Stimulated activated CD4-positive, alpha-beta T cell treated with anti-CD3 and anti-CD28 coated beads, Interleukin-1b, Interleukin-23, amount 100 ng/mL, for 1 hour (primary cell): Measurements from ENCODE around the gene RAMP1.

ENCODE experiments used
- DNase-seq, 2 donors: peaks; one replicate each; pipeline ENCODE4 v3.0.0-alpha.2; 2020; ENCODE audit warnings: low read depth in 2 of 2

RAMP1 gene

DNA sequence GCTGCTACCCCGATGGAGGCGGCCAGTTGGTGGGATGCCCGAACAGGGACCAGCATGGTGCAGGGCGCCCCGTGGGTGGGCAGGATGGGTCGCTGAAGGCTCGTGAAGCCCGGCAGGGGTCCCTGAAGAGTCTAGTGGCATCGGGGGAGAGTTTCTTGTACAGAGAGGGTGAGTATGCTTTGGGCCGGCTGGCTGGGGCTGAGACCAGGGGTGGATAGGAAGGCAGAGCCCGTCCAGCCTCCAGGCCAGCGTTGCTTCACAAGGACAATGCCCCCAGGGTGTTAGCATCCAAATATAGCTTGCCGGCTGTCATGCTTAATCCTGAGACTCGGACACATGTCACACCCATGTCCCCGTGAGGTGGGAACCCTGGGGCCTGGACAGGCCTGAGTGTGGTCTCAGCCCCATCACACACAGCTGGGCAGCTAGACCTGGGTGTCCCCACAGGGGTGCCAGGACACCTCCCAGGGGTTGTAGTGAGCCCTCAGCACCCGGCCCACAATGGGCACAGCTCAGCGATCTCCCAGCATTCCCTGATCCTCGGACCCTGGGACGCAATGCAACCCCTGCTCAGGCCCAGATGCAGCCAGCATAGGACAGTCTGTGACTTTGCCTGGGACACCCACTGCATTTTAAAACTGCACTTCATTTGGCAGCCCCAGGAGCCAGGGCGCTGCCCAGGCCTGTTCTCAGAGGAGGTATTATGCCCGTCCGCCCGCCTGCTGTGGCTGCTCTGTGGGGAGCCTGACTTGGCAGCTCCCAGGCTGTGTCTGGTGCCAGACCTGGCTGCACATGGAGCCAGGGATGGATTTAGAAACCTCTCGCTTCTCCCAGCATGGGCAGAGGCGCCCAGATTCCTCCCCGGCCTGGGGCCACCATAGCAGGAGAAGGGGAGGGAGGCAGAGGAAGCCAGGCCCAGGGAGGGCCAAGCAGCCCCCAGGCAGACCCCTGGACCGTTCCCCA lies 36.4 kb downstream of the RAMP1 start:
- no peak for DNase-seq

DNA sequence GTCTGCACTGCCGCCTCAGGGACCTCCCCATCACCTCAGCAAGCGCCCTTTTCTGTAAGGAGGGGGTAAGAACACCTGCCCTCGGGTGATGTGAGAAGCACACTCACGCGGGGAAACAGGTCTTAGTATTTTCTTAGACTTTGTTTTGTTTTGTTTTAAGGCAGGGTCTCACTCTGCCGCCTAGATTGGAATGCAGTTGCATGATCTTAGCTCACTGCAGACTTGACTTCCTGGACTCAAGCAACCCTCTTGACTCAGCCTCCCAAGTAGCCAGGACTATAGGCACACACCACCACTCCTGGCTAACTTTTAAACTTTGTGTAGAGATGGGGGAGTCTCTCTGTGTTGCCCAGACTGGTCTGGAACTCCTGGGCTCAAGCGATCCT lies 37.1 kb downstream of the RAMP1 start:
- DNase-seq: no peak

DNA sequence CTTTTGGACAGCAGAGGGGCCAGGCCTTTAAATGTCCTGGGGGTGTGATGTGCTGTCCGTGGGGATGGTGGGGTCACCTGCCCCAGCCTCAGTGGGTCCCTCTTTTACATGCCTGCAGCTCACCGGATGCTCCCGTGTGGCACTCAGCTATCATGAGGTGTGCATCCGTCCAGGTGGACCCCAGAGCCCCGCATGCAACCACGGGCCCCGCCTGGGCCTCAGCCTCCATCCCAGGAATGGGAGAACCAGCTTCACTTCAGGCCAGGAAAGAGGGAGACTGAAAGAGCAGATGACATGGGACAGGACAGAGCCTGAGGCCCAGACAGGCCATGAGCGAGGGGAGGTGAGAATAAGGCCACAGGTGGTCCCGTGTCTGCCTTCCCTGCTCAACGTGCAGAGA lies 37.5 kb downstream of the RAMP1 start:
- DNase-seq: no peak

DNA sequence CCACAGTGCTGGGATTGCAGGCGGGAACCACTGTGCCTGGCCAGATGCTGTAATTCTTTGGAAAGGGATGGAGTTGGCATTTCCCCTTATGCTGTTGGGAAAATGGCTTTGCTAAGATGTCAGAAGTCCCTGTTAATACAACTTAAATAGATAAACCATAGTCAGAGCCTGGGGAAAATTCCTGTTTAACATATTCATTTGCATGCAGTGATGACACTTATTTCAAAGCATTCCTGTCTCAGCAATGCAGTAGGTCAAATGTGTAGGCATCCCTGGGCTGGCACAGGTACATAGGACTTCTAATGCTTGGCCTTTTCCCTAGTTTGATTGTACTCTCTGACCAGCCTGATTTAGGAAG lies 38.6 kb downstream of the RAMP1 start:
- DNase-seq: no peak

DNA sequence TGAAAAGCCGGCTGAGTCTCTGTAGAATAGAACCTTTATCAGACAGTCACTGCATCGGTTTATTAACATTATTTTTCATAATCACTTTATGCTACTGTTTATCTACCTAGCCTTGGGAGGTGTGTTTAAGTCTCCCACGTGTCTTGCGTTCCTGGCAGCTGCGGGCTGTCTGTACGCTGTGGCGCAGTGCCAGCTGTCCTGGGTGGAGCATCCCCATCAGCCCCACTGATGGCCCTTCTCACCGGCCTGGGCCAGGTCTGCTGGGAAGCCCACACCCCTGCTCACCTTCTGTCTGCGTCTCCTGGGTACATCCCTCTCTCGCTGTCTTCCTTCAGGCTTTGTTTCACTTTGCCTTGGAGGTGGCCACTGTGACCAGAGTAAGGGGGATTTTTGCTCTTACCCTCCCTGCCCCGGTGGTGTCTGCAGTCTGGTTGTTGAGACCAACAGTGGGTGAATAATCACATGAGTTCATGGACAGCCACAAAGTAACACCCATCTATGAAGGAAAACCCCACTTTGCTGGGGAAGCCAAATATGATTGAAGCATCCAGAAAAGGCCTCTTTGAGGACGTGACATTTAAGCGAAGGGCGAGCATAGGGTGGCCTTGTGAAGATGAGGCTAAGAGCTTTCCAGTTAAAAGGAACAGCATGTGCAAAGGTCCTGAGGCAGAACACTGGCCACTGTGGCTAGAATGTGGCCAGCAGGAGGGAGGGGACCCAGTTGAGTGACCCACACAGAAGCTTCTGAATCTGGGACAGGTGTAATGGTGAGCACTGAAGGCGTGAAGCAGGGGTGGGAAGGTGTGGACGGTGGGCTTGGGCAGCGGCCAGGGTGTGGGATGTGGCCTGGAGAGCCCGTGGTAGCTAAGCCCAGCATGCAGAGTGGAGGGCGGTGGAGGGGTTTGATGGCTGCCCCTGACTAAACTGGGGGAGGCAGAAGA lies 41.7 kb downstream of the RAMP1 start:
- DNase-seq: no peak

DNA sequence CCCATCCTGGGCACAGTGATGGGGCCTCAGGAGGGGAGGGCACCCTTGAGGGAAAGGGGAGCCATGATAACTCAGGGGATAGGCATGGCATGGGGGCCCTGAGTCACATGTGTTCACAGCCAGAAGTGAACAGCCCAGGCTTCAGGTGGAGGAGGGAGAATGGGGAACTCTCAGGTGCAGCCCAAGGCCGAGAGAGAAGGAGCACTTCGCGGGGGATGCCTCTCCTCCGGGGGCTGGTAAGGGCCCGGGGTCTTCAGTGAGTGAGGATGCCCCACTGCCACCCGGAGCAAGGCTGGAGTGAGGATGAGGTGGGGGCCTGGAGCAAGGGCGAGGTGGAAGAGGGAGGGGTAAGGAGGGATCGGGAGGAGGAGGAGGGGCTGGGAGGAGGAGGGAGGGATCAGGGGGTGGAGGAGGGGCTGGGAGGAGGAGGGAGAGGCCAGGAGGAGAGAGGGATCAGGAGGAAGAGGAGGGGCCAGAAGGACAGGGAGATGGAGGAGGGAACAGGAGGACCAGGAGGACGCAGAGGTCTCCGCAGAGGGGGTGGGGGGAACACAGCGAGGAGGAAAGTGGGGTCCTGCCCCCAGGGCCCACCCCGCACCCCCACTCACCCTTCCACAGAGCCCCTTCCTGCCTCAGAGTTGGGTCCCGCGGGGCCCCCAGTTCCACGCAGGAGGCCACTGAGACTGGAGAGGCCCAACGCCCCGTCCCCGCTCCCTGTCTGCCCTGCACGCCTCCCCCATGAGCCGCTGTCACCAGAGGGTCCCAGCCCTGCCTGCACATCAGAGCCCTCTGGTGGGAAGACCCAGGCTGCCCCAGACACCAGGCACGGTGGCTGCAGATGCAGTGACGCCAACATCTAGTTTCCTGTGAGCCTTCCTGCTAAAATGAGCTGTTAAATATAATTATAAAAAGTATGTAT lies 42.8 kb downstream of the RAMP1 start:
- DNase-seq: no peak

DNA sequence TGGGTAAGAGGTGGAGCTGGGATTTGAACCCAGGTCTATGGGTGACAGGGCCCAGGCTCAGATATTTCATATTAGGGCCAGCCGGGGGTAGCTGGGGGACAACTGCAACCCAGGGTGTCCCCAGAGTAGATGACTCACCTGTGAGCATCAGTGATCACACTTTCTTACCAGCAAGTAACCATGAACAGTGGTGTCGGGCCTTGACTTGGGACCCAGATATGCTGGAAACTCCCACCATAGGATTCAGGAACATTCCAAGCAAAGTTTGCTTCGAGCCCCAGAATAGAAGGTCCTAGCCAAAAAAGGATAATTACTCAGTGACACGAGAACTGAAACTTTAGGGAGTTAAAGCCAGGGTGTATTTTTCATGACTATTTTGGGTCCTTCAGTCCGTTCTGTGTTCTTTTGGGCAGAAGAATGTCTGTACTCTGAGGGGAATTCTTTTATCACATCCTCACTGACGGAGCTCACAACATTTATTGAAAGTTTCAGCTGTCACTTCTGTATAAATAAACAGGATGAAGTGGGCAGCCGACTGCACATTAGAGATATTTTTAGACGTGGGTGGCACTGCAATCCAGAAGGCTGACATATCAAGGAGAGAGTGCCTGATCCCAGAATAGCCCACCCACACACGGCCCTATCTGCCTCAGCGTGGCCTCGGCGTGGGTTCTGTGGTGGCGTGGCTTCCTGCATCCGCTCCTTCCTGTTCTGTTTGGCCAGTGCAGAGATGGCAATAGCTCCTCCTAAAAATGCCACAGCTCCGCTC lies 45.6 kb downstream of the RAMP1 start:
- no peak for DNase-seq

DNA sequence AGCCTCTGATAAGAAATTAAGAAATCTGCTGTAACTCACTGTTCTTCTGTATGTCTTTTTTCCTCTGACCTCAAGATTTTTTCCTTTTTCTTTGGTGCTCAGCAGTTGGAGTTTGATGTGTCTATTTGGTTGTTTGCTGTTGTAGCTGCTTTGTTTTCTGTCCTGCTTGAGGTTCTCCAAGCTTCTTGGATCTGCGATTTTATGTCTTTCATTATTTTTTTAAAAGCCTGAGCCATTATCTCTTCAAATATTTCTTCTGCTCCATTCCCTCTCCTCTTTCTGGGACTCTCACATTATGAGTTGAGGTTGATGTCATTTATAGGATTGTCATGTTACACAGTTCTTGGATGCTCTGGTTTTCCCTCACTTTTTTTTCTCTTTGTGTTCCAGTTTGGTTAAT lies 47.7 kb downstream of the RAMP1 start:
- DNase-seq: no peak

DNA sequence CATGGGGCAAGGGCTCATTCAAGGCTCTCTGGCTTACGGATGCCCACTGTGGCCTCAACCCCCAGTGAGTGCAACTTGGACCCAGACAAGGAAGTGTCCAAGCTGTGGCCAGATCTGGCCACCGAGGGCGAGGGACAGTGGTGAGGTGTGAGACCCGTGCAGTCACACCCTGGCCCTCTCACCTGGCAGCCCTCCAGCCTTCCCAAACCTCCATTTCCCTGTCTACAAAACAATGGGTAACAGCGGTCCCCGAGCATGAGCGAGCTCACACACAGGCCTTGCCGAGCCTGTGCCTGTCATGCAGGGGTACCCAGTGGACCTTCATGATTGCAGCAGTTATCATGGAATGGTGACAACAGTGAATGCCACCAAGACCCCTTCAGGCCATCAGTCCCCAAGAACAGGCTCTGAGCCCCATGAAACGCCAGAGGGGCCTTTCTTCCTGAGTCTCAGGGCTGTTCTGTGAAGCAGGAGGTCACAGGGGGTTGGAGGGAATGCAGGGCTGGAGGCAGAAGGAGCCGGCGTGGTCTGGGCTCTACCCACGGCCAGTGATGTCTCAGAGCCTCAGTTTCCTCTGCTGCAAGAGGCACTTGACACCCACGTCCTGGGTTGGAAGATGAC lies 49.8 kb downstream of the RAMP1 start:
- no peak for DNase-seq

DNA sequence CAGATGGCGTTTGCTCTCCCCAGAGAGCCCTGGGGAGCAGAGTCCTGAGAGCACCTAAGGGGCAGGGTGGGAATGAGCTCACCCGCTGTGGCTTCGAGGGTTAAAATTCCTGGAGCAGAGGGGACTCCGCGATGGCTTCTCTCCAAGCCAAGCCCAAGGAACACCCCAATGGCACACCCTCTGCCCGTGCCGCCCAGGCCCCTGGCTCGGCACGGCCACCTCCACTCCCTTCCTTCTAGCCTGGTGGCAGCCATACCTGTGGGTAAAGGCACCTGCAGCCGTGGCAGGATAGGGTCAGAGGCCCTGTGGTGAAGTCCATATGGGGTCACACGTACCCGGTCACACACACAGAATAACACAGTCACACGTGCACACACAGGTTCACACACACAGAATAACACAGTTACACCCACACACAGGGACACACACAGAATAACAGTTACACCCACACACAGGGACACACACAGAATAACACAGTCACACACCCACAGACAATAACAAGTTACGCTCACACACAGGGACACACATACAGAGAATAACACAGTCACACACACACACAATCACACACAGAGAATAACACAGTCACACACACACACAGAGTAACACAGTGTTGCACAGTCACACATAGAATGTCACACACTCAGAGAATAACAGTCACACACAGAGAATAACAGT lies 50.5 kb downstream of the RAMP1 start:
- no peak for DNase-seq

DNA sequence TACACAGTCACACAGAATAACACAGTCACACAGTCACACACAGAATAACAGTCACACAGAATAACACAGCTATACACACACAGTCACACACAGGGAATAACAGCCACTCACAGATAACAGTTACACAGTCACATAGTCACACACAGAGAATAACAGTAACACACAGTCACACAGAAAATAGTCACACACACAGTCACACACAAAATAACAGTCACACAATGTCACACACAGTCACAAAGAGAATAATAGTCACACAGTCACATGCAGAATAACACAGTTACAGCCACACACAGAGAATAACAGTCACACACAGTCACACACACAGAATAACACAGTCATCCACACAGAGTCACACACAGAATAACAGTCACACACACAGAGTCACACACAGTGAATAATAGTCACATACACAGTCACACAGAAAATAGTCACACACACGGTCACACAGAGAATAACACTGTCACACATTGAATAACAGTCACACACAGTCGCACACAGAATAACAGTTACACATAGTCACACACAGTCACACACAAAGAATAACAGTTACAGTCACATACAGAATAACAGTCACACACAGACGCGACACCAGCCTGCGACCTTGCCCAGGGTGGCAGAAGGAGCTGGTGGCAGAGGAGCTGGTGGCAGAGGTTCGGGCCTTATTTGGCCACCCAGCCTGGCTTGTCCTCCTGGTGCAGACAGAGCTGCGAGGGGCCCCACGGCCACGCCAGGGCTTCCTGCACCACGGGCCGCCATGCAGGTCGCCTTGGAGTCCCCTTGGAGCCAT lies 51.3 kb downstream of the RAMP1 start:
- no peak for DNase-seq

DNA sequence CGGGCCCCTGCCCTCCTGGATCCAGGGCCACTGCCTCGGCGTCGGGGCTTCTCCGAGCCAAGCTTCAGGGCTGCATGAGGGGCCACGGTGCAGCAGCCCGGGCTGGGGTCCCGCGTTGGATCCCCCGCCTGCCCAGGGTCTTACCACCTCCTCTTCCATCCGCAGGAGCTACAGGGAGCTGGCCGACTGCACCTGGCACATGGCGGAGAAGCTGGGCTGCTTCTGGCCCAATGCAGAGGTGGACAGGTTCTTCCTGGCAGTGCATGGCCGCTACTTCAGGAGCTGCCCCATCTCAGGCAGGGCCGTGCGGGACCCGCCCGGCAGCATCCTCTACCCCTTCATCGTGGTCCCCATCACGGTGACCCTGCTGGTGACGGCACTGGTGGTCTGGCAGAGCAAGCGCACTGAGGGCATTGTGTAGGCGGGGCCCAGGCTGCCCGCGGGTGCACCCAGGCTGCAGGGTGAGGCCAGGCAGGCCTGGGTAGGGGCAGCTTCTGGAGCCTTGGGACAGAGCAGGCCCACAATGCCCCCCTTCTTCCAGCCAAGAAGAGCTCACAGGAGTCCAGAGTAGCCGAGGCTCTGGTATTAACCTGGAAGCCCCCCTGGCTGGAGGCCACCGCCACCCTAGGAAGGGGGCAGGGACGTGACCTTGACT lies 52.1 kb downstream of the RAMP1 start:
- no peak for DNase-seq

DNA sequence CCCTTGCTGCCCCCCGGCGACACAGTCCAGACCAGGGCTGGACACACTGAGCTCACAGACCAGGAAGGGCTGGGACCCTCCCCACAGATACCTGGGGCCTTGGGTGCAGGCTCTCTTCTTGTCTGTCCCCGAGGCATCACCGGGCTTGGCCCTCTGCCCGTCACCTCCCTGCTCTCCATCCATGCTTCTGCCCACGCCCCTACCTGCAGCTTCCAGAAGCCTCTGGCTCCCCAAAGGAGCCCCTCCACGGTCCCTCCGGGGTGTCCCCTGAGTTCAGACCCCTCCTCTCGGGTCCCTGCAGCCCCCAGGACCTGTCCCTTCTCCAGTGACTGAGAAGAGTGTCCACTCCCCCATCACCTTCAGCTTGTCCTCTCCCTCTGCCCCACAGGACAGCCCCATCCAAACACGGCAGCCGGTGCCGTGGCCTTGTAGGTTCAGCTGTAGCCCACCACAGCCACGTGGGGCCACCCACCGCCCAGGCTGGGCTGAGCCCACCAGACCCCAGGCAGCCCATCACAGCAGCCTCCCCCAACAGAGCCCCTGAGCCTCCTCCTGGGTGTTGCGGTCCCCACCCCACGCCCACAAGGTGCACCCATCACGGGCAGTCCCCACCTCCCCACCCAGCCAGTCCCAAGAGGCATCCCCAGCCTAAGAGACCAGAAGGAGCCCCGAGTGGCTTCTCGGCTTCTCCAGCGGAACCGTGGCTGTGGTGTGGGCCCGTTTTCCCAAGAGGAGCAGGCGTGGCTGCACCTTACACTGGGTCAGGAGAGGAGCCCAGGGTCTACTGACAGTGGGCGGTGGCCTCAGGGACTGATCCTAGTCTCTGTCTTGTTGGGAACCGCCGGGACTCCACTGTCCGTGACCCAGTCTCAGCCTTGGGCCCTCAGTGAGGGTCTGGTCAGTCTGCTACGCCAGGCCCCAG lies 53.1 kb downstream of the RAMP1 start:
- DNase-seq: no peak

DNA sequence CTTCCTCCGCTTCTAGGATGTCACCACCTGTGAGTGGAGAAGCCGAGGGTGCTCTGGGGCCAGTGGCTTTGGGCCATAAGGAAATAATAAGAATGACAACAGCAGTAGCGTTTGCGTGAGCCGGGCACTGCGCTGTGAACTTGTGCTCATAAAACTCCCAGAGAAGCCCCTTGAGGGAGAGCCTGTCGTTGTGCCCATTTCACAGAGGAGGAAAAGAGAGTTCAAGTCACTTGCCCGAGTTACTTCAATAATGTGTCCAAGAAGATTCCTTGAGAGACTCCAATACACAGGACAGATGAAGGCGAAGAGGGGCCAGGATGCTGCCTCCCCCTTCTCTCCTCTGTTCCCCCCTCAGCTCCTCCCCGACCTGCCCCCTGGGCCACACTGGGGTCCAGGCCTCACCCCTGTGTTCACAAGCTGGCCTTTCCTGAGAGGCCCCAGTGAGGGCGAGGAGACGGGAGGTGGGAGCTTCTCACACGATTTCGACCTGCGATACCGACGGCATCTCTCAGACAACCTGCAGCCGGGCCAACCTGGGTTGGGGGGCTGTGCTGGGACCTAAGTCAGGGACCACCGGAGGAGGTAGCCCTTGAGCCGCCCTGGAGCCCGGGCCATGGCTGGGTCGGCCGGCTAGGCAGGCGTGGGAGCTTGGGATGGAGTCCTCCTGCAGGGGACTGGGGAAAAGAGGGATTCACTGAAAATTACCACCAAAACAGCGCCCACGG lies 53.9 kb downstream of the RAMP1 start:
- DNase-seq: no peak

DNA sequence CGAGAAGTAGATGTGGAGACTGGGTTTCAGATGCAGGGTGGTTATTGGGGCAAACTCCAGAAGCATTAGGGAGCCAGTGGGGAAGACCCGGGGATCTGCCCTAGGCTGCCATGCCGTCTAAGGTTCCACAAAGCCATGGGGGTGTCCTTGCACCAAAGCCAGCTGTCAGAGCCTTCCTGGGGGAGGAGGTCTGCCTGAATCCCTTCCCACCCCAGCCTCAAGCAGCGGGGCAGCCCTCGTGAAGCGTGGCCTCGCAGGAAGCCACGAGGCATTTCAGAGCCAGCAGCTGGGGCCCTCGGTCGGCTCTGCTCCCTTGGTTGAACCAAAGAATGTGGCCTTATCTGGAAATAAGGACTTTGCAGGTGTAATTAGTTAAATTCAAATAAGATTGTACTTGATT lies 56.2 kb downstream of the RAMP1 start:
- no peak for DNase-seq

DNA sequence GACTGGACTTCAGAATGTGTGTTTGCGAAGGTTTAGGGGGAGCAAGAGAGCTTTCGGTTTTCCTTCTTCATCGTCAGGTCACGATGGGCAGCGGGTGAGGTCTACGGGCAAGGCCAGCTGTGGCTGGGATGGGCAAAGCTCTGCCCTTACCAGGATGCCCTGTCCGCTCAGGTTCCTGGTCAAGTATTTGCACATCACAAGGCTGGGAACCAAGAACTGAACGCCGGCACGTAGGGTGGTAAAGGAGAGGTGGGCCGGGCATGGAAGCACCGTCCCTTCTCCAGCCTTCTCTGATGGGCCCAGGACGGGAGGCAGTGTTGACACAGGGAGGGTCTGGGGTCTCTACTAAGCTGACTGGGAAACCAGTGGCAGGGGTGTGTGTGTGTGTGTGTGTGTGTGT lies 56.9 kb downstream of the RAMP1 start:
- DNase-seq: no peak
